Epidermal melanocyte (primary cell): Measurements from ENCODE around the gene NALCN.

ENCODE experiments used
- DNase-seq: peaks from one replicate; pipeline ENCODE4 v3.0.0; 2011; ENCODE audit warnings: low spot score; ENCODE audit not compliant: insufficient read length

NALCN gene

GRCh38 chr13:101139081-101139480 lies 277.2 kb downstream of the NALCN start:
- no peak for DNase-seq

GRCh38 chr13:101127741-101128353 lies 288.5 kb downstream of the NALCN start:
- peak; percentile 55 for DNase-seq

GRCh38 chr13:101123028-101123427 lies 293.3 kb downstream of the NALCN start:
- no peak for DNase-seq

GRCh38 chr13:101121608-101122007 lies 294.7 kb downstream of the NALCN start:
- no peak for DNase-seq

GRCh38 chr13:101120007-101120406 lies 296.3 kb downstream of the NALCN start:
- DNase-seq: no peak

- DNase-seq: no peak
Observed at GRCh38 chr13:101116826-101117225, 299.5 kb downstream of the NALCN start.

- no peak for DNase-seq
Observed at GRCh38 chr13:101116341-101116740, 300.0 kb downstream of the NALCN start.

GRCh38 chr13:101115762-101116171 lies 300.5 kb downstream of the NALCN start:
- peak; percentile 37 for DNase-seq

GRCh38 chr13:101111894-101112293 lies 304.4 kb downstream of the NALCN start:
- no peak for DNase-seq

GRCh38 chr13:101109005-101109404 lies 307.3 kb downstream of the NALCN start:
- no peak for DNase-seq

- no peak for DNase-seq
Observed at GRCh38 chr13:101098873-101099272, 317.4 kb downstream of the NALCN start.

GRCh38 chr13:101092985-101093384 lies 323.3 kb downstream of the NALCN start:
- no peak for DNase-seq

GRCh38 chr13:101090287-101090686 lies 326.0 kb downstream of the NALCN start:
- DNase-seq: no peak

GRCh38 chr13:101085551-101085950 lies 330.8 kb downstream of the NALCN start:
- no peak for DNase-seq

GRCh38 chr13:101082441-101082840 lies 333.9 kb downstream of the NALCN start:
- no peak for DNase-seq

GRCh38 chr13:101080616-101081015 lies 335.7 kb downstream of the NALCN start:
- no peak for DNase-seq

GRCh38 chr13:101065329-101065728 lies 351.0 kb downstream of the NALCN start:
- DNase-seq: no peak

GRCh38 chr13:101059793-101060192 lies 356.5 kb downstream of the NALCN start:
- DNase-seq: no peak

GRCh38 chr13:101058841-101059240 lies 357.5 kb downstream of the NALCN start:
- DNase-seq: no peak

- no peak for DNase-seq
Observed at GRCh38 chr13:101053301-101054093, 362.8 kb downstream of the NALCN start.

- DNase-seq: no peak
Observed at GRCh38 chr13:101049166-101049850, 367.0 kb downstream of the NALCN start.

GRCh38 chr13:101036546-101036945 lies 379.8 kb downstream of the NALCN start:
- no peak for DNase-seq
